Osteocyte (in vitro differentiated cells): ENCODE data around the gene SLC6A1. TPM values are rescaled to one million over a fixed set of nuclear protein-coding genes. Genes with fewer than 3 reads are reported as not detected.

ENCODE experiments used
- DNase-seq: peaks from one replicate; pipeline ENCODE4 v3.0.0; 2021; ENCODE audit warnings: mixed read lengths; ENCODE audit not compliant: unreplicated experiment; ENCODE audit errors: extremely low spot score
- H3K27ac Mint-ChIP-seq: one replicate; pipeline ENCODE4 v1.8.0; 2021; ENCODE audit warnings: mild to moderate bottlenecking, mixed read lengths; ENCODE audit not compliant: unreplicated experiment
- H3K27me3 Mint-ChIP-seq: one replicate; pipeline ENCODE4 v1.8.0; 2021; ENCODE audit warnings: mixed read lengths; ENCODE audit not compliant: unreplicated experiment
- H3K36me3 Mint-ChIP-seq: one replicate; pipeline ENCODE4 v1.8.0; 2021; ENCODE audit warnings: mixed read lengths; ENCODE audit not compliant: unreplicated experiment
- H3K4me1 Mint-ChIP-seq: one replicate; pipeline ENCODE4 v1.8.0; 2021; ENCODE audit warnings: mixed read lengths; ENCODE audit not compliant: unreplicated experiment
- H3K4me3 Mint-ChIP-seq: one replicate; pipeline ENCODE4 v1.8.0; 2021; ENCODE audit warnings: mild to moderate bottlenecking, moderate library complexity, mixed read lengths; ENCODE audit not compliant: unreplicated experiment
- H3K9me3 Mint-ChIP-seq: one replicate; pipeline ENCODE4 v1.8.0; 2021; ENCODE audit warnings: mixed read lengths; ENCODE audit not compliant: unreplicated experiment
- CTCF ChIP-seq: fragments of 200-600 bp; sonication (generic); IDR thresholded peaks from 2 replicates; pipeline ENCODE4 v1.5.0; 2021; ENCODE audit warnings: antibody characterized with exemption, mild to moderate bottlenecking, moderate library complexity
- total RNA-seq: library from RNA; stranded (reverse); gene quantifications from 2 replicates; pipeline ENCODE4 v1.2.1, GENCODE V29; 2021

Gene SLC6A1
- total RNA-seq, 1 donor from 2014 or later: 38.4 TPM

GRCh38 chr3:10961921-10962320, 30.6 kb upstream of the SLC6A1 start:
- H3K4me3 Mint-ChIP-seq: no peak overlapping the region
- TF ChIP-seq CTCF: no peak
- H3K27me3 Mint-ChIP-seq: peaks cover 36% of the 10 kb centered on the region
- no peak overlapping the region for H3K27ac Mint-ChIP-seq
- peaks cover 3% of the 10 kb centered on the region for H3K36me3 Mint-ChIP-seq
- no peaks in the 10 kb centered on the region for H3K9me3 Mint-ChIP-seq
- no peak for DNase-seq
- peaks cover 27% of the 10 kb centered on the region for H3K4me1 Mint-ChIP-seq

DNA sequence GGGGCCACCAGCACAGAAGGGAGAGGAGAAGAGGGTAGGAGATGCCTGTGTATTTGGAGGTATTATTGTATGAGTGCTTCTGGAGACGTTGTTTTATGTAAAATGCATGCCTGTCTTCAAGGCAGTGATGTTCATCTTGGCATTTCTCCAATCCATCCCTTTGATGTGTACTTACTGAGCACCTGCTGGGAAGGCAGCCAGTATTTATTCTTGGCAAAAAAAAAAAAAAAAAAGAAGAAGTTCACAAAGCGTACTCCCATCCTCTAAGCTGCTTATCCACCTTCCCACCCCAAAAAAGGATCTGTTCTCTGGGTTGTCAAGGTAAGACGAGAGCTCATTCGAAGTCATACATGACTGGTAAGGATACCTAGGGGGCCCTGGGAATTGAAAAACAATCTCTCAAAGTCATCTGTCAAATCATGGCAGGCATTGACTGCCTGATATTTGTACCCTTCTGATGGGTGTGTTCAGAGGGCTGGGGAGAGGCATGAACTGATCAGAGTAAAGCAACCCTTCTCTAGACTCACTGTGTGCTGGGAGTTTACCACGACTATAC, 30.0 kb upstream of the SLC6A1 start:
- no peak overlapping the region for H3K27ac Mint-ChIP-seq
- no peak overlapping the region for H3K4me3 Mint-ChIP-seq
- peaks cover 24% of the 10 kb centered on the region for H3K4me1 Mint-ChIP-seq
- no peak for DNase-seq
- peaks cover 3% of the 10 kb centered on the region for H3K36me3 Mint-ChIP-seq
- H3K27me3 Mint-ChIP-seq: peaks cover 36% of the 10 kb centered on the region
- no peak for TF ChIP-seq CTCF
- no peaks in the 10 kb centered on the region for H3K9me3 Mint-ChIP-seq

DNA sequence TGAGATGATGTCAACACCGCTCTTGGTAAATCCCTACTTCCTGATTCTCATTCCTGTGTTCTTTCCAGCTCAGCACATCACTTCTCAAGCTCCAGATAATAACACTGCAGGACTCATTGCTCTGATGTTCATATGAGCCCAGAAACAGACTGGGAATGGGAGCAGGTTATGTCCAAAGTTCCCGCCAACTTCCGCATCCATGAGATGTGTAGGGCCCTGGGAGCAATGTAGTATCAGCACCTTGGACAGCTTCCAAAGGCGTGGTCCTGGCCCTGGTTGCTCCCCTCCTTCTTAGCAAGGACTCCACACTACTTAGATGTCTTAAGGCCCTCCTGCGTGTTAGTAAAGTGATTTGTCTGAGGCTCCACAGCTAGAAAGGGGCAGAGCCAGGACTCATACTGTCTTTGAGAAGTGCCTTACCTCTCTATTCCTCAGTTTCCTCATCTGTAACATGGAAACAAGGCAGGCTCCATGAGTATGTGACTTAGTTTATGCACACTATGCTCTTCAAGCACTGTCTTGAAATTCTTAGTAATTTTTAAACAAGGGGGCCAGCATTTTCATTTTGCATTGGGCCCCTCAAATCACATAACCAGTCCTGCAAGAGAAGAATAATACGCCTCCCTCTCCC, 27.9 kb upstream of the SLC6A1 start:
- TF ChIP-seq CTCF: no peak
- no peak for DNase-seq
- Mint-ChIP-seq H3K4me3 (no peak overlapping the region), H3K9me3 (no peaks in the 10 kb centered on the region), H3K4me1 (peaks cover 19% of the 10 kb centered on the region), H3K36me3 (peaks cover 3% of the 10 kb centered on the region), H3K27ac (no peak overlapping the region), H3K27me3 (peaks cover 44% of the 10 kb centered on the region)

DNA sequence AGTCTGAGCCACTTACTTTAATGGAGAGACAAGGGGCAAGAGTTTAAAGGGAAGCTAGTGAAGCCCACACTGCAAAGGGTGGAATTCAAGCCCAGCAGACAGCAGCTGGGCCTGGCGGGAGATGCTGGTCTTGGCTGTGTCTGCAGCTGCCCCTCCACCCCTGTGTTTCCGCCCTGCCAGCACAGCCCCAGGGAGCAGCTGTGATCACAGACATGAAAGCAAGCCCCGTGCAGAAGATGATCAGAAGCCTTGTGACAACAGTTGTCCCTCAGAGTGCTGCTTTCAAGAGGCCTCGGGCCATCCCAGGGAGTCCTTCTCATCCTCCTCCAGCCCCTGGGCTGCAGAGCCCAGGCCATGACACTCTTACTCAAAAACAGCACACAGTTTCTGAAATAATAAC, 24.1 kb upstream of the SLC6A1 start:
- no peak for DNase-seq
- H3K27me3 Mint-ChIP-seq: peaks cover 57% of the 10 kb centered on the region
- peak overlapping the region; percentile 44 for H3K4me3 Mint-ChIP-seq
- H3K4me1 Mint-ChIP-seq: peaks cover 35% of the 10 kb centered on the region
- peaks cover 3% of the 10 kb centered on the region for H3K9me3 Mint-ChIP-seq
- no peak for TF ChIP-seq CTCF
- peaks cover 3% of the 10 kb centered on the region for H3K36me3 Mint-ChIP-seq
- H3K27ac Mint-ChIP-seq: peak overlapping the region; percentile 33

GRCh38 chr3:10970306-10970960, 22.1 kb upstream of the SLC6A1 start:
- no peak for DNase-seq
- Mint-ChIP-seq H3K4me3 (no peak overlapping the region), H3K27ac (no peak overlapping the region), H3K36me3 (peaks cover 3% of the 10 kb centered on the region), H3K27me3 (peaks cover 64% of the 10 kb centered on the region), H3K4me1 (peaks cover 38% of the 10 kb centered on the region), H3K9me3 (peaks cover 3% of the 10 kb centered on the region)
- no peak for TF ChIP-seq CTCF
